GM19351 (cell line): ENCODE results near the gene SLC38A10.

Source experiments
- ATAC-seq: cut with Tn5 transposase; IDR thresholded peaks from one replicate; pipeline ENCODE4 v1.9.1; 2021; ENCODE audit warnings: mild to moderate bottlenecking, moderate library complexity; ENCODE audit not compliant: unreplicated experiment

Gene SLC38A10

DNA sequence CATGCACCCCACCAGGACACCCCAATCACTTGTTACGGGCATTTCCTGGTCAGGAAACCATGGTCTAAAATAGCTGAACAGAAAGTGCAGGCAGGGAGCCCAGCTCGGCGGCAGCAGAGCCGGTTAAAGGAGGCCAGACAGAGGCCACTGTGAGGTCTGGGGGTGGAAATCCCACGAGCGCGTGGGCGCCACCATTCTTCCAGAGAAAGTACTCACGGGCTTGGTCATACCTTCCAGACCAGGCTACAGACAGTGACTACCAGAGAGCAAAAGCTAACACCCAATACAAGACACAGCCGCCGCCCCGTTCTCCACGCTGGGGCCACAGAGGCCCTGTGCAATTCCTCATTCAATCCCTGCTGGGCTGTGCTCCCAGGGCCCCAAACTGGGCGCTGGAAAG, 84.2 kb downstream of the SLC38A10 start:
- no peak for ATAC-seq

DNA sequence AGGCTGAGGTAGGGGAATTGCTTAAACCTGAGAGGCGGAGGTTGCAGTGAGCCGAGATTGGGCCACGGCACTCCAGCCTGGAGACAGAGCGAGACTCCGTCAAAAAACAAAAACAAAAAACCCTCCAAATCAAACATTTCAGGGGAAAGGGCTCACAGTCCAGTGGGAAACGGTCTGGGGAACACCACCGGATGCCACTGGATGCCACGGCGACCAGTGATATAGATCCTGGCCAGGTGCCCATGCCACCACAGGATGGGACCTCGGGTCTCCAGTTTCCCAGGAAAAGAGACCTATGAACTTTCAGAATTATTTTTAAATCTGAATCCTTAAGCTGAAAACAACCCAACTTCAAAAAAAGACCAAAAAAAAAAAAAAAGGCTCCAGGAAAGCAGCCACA, 84.6 kb downstream of the SLC38A10 start:
- no peak for ATAC-seq

DNA sequence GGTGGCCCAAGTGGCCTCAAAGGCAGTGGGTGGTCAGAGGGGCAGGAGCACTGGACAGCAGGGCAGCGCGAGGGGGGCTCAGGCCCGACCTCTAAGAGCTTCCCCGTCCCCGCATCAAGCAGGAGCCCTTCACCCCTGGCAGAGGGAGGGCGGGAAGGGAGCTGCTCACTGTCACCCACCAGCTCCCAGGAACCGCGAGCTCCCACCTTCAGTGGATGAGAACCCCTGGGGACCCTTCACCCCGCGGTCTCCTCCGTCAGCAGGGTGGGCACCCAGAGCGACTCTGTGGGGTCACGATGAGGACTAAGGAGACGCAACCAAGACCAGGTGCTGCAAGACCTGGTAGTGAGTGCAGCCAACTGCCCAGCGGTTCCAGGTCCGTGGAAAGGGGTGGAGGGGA, 86.0 kb downstream of the SLC38A10 start:
- no peak for ATAC-seq

DNA sequence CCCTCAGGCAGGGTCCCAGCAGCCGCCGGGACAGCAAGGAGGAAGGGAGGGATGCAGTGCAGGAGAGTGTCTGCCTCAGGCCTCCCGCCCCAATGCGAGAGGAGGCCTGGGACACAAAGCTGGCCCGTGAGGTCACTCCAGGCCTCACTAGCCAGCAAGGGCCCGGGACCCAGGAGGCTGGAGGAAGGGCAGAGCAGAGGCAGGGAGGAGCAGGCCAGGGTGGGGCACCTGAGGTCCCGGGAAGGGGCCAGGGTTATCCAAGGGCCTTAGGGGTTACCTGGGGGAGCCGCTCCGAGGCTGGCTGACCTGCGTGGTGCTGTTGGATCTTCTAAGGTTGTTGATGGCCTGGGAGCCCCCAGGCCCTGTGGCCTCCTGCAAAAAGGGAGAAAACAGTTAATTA, 86.5 kb downstream of the SLC38A10 start:
- no peak for ATAC-seq

DNA sequence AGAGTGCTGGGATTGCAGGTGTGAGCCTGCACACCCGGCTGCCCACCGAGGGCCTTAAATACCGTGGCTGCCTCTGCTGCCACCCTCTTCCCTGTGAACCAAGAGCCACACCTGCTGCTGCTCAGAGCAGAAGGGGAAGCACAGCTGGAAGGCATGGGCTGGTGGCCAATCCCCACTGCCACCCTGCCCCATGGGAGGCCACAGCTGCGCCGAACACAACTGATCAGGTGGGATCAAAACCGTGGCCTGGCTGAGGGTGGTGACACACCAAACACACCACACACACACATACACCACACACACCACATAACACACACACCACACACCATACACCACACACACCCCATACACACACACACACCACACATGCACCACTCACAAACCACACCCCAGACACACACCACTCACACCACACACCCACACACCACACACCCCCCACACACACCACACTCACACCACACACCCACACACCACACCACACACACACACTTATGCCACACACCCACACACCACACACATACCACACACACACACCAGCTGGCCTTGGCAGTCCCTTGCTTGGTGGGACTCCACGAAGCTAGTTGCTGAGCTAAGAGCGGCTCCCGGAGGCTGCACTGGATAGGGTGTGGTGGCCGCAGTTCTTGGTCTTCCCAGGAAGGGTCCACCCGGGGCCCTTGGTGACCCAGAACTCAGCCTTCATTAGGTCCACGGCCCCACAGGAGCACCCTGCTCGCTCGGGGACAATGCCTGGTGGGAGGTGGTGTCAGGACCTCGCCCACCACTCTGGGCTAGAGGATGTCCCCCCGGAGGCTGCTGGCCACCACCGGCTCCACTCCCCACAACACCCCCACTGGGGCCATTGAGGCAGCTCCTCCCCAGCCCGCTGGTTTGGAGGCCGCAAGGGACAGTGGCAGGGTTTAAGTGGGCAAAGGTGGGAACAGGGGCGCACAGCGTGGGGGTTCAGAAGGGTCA, 87.2 kb downstream of the SLC38A10 start:
- ATAC-seq: no peak

DNA sequence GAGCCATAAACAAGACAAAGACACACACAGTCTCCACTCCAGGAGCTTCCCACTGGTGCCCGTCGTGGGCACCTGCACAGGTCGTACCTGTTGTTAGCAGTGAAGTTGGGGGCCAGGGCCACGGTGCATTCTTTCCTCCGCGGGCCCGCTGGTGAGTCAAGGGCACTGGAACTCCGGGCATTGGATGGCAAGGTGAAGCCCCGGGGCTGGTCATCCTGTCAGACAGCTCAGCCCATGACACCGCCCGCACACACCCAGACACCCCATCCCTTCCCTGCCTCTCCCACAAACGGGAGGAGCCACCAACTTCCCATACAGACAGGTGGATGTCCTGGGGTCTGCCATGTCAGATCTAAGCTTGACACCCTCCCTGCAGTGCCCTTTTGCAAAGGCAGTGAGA, 88.5 kb downstream of the SLC38A10 start:
- no peak for ATAC-seq

DNA sequence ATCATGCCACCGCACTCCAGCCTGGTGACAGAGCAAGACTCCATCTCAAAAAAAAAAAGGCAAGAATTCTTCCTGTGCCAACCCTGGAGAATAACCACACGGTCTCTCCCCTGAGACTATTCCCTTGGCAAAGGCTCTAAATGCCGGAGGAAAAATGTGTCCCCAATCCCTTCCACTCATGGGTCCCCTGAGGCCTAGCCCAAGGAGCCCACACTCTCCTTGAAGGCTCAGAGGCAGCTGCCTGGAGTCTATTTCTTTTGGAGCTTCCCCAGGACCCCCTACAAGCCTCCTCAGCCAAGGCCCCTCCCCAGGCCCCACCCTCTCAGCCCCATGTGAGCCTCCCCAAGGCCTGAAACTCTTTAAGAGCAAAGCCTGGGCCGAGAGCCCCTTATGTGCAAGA, 88.9 kb downstream of the SLC38A10 start:
- ATAC-seq: no peak

DNA sequence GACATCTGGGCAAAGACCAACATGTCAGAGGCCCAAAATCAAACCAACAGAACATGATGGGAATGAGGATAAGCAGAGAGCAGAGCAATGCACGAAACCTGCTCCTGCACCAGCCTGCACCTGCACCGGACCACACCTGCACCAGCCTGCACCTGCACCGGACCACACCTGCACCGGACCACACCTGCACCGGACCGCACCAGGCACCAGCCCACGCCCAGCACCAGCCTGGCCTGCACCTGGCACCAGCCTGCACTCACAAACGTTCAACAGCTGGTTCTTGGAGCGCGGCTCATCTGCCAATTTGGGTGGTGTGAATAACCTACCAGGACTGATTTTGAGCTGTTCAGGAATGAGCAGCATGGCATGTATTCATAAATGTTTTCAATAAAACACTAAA, 90.5 kb downstream of the SLC38A10 start:
- no peak for ATAC-seq

DNA sequence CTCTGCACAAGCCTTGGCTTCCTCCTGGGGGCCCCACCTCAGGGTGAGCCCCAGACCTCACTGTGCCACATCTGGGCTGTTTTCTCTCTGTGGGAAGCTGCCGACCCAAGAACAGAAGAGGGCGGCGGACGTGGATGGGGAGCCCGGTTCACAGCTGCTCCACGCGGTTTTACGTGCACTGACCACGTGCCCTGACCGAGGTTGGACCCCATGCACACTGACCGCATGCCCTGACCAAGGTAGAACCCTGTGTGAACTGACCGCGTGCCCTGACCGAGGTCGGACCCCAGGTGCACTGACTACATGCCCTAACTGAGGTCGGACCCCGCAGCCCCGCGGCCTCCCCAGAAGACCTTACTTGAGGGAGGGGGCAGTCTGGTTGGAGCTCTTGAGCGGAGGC, 92.0 kb downstream of the SLC38A10 start:
- no peak for ATAC-seq

DNA sequence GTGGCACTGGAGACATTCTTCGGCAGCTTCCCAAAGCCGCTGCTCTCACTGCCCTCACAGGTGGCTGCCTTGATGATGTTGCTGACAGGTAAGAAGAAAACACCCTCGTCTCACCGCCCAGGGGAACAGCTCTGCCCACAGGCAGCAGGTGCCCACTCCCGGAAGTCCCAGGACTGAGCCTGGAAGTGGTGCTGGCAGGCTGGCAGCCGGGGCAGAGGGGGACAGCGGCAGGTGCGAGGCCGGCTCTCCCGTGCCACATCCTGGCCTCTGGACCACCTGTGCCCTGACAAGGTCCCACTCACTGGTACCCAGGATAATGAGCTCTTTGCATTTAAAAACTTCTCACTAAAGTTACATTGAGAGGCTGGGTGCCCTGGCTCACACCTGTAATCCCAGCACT, 92.8 kb downstream of the SLC38A10 start:
- ATAC-seq: no peak

DNA sequence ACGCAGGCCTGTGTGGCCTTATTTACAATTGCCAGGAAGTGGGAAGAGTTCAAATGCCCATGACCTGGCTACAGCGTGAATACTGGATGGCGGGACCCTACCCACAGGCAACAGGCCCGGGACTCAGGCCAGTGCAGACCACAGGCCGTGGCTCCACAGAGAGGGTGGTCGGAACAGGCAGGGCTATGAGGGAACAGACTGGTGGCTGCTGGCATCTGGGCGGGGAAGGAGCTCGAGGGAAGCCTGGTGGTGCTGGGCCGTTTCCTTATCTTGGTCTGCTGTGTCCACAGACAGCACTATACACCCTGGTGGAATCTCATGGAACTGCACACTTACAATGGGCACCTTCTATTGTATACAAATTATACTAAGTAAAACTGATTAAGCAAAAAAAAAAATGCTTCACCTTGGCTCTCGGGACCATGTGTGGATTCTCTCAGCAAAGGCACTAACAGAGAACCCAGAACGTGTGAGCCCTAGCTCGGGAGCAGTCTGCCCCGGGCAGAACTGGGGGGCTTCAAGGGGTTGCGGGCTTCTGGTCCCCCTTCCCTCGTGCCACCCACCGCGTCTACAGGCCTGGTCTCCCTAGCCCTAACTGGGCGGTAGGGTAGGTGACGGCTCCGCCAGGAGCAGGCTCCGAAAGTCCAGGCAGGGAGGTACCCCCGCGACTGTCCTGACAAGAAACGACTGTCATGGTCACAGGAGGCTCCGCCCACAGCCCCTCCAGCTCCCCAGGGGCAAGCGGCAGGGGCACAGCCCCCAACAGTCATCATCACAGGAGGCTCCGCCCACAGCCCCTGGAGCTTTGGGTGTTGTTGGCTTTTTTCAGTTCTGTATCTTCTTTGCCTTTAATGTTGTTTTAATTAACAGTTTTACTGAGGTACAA, 94.2 kb downstream of the SLC38A10 start:
- ATAC-seq: no peak

DNA sequence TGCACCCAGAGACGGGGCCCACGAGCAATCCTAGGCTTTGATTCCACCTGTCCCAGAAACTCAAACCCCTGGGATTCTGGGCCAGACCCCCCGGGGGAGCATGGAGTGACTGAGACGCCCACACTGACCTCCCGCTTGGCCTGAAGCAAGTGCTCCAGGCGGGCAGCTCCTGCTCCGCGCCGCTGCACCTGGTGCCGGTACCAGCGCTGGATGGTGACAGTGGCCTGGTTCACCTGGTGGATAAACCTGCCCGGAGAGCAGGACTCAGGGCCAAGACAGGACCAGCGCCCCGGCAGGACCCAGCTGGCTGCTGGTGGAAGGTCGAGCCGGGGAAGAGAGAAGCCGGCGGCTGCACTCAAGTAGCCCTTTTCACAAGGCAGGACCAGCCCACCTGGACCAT, 94.9 kb downstream of the SLC38A10 start:
- ATAC-seq: no peak

DNA sequence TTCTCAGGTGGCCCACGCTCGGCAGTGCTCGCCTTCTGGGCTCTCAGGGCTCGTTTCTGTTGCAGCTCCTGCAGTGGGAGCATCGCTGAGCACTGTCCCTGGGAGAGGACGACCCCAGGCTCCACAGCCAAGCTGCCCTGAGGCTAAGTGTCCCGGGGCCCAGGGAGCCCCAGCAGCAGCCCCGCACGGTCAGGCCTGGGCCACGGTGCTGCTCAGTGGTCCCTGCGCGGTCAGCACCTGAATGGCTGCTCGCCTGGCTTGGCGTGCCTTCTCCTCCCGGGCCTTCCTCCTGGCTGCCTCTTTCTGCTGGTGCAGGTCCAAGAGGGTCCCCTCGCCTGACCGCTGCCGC, 95.7 kb downstream of the SLC38A10 start:
- ATAC-seq: no peak

DNA sequence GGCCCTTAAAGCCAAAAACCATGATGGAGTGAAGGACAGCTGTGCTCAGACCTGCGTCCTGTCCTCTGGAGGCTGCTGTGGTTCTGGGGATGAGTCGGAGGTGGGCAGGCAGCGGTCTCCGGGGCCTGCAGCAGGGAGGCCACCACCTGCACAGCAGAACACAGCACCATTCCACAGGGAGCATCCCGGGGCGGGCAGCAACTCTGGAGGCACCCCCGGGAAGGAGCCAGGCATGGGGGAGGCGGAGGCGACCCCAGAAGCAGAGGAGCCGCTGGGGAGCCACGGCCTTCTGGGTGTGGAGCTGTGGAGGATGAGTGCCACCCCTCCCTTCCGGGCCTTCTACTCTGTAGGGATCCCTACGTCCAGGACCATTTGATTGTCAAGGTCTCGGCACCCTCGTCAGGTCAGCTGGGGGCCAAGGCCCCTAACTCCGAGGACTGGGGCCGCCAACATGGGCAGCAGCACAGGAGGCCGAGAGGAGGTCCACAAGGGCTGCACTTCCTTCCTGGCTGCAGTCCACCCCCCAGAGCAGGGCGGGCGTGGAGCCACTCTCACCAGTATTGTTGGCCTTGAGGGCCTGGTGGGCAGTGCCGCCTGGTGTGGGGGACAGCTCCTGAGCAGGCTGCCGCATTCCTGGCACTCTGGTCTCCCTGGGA, 96.2 kb downstream of the SLC38A10 start:
- no peak for ATAC-seq

DNA sequence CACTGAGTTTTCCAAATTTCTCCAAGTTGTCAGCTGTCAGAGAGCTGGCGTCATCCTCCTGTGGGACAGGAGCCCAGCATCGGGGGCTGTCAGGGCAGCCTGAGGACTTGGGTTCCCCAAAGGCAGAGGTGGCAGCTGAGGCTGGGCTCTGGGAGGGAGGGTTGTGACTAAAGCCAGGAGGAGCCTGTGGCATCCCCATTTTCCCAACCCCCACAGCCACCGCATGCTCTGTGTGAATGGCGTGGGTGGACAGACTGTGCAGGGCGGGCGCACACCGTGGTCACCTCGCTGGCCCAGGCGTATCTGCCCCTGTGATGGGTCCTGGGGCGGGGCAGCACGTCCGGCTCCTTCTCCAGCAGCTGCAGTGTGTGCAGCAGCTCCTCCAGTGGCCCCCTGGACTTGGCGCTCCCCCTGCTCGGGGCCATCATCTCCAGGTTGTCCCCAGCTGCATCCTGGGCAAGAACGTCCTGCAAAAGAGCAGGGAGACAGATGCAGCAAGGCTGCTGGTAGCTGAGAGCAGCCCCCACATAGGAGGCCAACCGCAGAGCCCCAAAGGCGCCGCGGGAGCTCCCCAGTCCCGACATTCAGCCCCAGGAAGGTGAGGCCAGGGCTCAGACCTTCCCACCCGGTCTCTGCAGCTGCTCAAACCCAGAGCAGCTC, 97.1 kb downstream of the SLC38A10 start:
- no peak for ATAC-seq

DNA sequence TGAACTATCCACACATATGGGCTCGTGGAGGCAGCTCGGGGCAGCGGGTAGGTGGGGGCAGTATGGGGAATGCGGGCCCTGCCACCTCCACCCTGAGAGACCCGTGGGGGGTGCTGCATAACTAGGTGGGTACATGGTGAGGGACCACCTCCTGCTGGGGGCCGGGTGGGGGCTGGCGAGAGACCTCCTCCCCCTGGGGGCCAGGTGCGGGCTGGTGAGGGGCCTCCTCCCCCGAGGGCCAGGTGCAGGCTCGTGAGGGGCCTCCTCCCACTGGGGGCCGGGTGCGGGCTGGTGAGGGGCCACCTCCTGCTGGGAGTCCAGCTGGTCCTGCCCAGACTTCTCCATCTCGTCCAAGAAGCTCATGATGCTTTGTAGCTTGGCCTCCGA, 97.7 kb downstream of the SLC38A10 start:
- ATAC-seq: no peak

DNA sequence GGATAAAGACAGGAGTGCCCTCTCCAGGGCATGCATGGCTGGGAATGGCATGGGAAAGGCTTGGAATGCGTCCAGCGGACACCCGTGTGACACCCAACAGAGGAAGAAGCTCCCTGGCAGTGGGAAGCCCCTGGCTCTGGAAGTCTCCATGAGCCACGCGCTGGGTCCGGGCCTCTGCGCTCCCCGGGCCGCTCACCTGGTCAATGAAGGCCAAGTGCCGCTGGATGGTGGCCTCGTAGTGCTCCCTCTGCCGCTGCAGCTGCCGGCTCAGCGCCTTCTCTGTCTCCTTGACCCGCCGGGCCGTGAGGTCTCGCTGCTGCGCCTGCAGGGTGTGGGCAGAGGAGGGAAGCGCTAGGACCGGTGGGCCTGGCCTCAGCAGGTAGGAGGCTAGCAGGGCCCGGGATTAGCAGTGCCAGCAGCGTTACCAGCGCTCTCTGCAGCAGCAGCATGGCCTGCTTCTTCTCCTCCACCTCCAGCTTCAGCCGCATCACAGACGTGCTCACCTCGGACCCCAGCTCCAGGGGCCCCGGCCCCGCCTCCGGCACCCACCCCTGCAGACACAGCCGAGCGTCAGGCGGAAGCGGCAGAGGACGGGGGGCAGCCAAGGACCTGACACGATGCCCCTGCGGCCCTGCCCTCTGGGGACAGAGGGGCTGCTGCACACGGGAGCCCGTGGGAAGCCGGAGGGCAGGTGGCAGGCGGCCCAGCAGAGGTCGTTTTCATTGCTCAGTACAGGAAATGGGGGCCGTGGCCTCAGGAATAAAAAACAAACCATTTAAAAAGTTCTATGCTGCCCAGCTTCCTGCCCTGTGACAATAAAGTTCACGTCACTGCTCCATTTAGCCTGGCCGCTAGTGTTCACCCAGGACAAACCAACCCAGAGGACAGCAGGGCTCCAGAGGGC, 98.3 kb downstream of the SLC38A10 start:
- ATAC-seq: no peak

DNA sequence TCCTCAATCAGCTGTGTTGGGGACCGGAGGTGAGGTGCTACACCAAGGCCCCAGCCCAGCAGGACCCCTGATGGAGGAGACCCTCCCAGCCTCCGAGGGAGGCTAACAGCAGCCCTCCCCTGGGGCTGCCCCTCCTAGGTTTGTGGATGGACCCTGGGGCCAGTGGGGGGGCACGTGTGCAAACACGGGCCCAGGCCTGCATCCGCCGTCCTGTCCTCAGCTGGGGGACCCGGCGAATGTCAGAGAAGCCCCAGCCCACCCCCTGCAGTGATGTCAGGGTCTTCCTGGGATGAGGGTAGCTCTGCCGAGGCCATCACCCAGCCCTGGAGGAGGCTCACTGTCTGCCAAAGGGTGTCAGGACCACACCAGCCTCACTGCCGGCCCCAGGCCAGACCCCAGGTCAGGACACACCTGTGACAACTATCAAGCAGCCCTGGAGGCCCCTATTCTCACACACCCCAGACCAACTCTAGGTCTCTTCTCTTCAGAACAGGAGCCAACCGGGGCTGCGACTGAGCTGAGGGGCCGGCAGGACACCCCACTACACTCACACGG, 99.1 kb downstream of the SLC38A10 start:
- ATAC-seq: no peak
